GM12801 (cell line): ENCODE results near the gene HEXIM1.

ENCODE experiments used
- CTCF ChIP-seq: IDR thresholded peaks from one replicate; pipeline ENCODE4 v1.5.1; 2011; ENCODE audit warnings: control low read depth; ENCODE audit not compliant: insufficient read length; ENCODE audit errors: extremely low read depth

The HEXIM1 gene

GRCh38 chr17:45132572-45133463 lies 15.5 kb upstream of the HEXIM1 start:
- no peak for TF ChIP-seq CTCF

GRCh38 chr17:45135192-45135977 lies 12.9 kb upstream of the HEXIM1 start, which contains the start of gene ACBD4:
TSS of gene ACBD4 (plus strand) at chr17:45135687. CDS start at chr17:45136145, 458 bp downstream.
- TF ChIP-seq CTCF, result peak; percentile 92

- TF ChIP-seq CTCF, result no peak
These were observed 12.1 kb upstream of the HEXIM1 start for GRCh38 chr17:45135978-45136791.

GRCh38 chr17:45136846-45137560 lies 11.3 kb upstream of the HEXIM1 start:
- no peak for TF ChIP-seq CTCF

GRCh38 chr17:45137561-45138305 lies 10.5 kb upstream of the HEXIM1 start:
- TF ChIP-seq CTCF, result no peak

GRCh38 chr17:45138911-45139532 lies 9.3 kb upstream of the HEXIM1 start:
- TF ChIP-seq CTCF, result no peak
